ENCODE results near the gene RHOG. TPM values are rescaled to one million over a fixed set of nuclear protein-coding genes. Genes with fewer than 3 reads are reported as not detected.

Gene RHOG
- 100 to 1,000 TPM; 158 to 172 TPM for total RNA-seq

DNA sequence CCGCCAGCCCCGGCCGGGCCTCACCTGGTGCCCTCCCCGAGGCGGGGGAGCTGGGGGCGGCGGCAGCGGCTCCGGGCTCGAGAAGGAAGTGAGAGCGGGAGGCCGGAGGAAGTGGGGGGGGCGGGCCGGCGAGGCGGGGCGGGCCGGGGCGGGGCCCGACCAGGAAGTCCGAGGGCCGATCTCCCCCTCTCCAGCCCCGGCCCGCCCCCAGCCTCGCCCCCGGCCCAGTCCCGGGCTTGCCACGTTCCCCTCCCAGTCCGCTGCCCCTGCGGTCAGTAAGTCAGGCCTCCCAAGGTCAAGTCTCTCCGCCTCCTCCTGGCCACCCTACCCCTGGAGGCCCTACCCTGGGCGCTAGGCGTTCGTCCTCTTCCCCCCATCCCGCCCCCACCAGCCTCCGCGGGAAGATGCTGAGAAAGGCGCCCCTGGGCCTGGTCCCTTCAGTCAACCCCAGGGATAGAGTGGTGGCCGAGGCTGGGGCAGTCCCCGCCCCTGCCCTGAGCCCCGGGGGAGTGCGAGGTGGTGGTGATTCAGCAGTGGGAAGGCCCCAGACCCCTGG, at the start of gene RHOG:
Gene RHOG, minus strand, starts transcription at position 90 of the 556 bp plus-strand sequence. CDS start 12,821 bp downstream, outside the sequence.
- Mint-ChIP-seq H3K9me3 (no peaks in the 10 kb centered on the region), H3K27me3 (no peaks in the 10 kb centered on the region), H3K4me1 (peaks cover 56% of the 10 kb centered on the region), H3K27ac (peak within 1 kb of the TSS; percentile 99), H3K36me3 (ENCODE audit: low read depth) (peaks cover 25% of the 10 kb centered on the region), H3K4me3 (peak within 1 kb of the TSS; percentile 94)
- POLR2A ChIA-PET = interaction anchor here (0.9 to 1.3 kb wide), 3 partner anchors 13 to 106 kb away, joined by 3 to 5 read pairs (median 4); partner anchors contain the start of gene STIM1
- no peak for DNase-seq
- CTCF ChIA-PET = interaction anchor here (0.9 to 19.7 kb wide), 29 partner anchors 9 to 256 kb away, joined by 3 to 355 read pairs (median 4); partner anchors contain the start of genes PGAP2 and STIM1

GRCh38 chr11:3890014-3890413, 49.3 kb upstream of the RHOG start:
- Mint-ChIP-seq H3K27me3 (no peaks in the 10 kb centered on the region), H3K27ac (no peak overlapping the region), H3K4me3 (no peak overlapping the region), H3K4me1 (peaks cover 45% of the 10 kb centered on the region), H3K9me3 (peaks cover 6% of the 10 kb centered on the region), H3K36me3 (ENCODE audit: low read depth) (peaks cover 36% of the 10 kb centered on the region)
- DNase-seq = no peak
- POLR2A ChIA-PET = no interaction called here
- CTCF ChIA-PET = interaction anchor here (0.9 to 1.4 kb wide), 5 partner anchors 12 to 183 kb away, joined by 3 to 5 read pairs (median 3); partner anchors contain the start of gene STIM1

- Mint-ChIP-seq H3K36me3 (ENCODE audit: low read depth) (peaks cover 36% of the 10 kb centered on the region), H3K4me1 (peaks cover 43% of the 10 kb centered on the region), H3K9me3 (peaks cover 6% of the 10 kb centered on the region), H3K4me3 (no peak overlapping the region), H3K27ac (no peak overlapping the region), H3K27me3 (no peaks in the 10 kb centered on the region)
- ChIA-PET CTCF (interaction anchor here (1.4 to 1.6 kb wide), 2 partner anchors 16 to 34 kb away, joined by 3 to 4 read pairs; partner anchors contain the start of gene STIM1), POLR2A (no interaction called here)
- DNase-seq = no peak
Observed at GRCh38 chr11:3888876-3889275, 48.1 kb upstream of the RHOG start.

DNA sequence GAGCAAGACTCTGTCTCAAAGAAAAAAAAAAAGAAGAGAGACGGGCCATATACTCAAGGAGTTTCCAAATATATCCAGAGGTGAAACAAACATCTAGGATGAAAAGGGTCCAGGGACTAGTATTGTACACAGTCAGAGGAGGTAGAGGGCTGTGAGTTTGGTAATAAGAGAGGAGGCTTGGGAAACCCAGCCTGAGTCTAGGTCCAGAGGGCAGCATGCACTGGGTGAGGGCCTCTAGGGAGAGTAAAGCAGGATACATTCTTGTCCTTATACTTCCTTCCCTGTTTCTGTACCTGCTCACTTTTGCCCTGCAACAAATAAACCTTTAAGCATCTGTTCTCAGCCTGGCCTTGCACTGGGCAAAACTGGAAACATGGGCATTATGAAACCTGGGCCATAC, 46.2 kb upstream of the RHOG start:
- CTCF ChIA-PET = interaction anchor here (1.3 kb wide), 1 partner anchor 186 kb away, joined by 5 read pairs; no protein-coding TSS in a partner anchor
- Mint-ChIP-seq H3K4me1 (peaks cover 39% of the 10 kb centered on the region), H3K27me3 (no peaks in the 10 kb centered on the region), H3K4me3 (no peak overlapping the region), H3K36me3 (ENCODE audit: low read depth) (peaks cover 21% of the 10 kb centered on the region), H3K9me3 (no peaks in the 10 kb centered on the region), H3K27ac (no peak overlapping the region)
- POLR2A ChIA-PET = no interaction called here
- DNase-seq = no peak

DNA sequence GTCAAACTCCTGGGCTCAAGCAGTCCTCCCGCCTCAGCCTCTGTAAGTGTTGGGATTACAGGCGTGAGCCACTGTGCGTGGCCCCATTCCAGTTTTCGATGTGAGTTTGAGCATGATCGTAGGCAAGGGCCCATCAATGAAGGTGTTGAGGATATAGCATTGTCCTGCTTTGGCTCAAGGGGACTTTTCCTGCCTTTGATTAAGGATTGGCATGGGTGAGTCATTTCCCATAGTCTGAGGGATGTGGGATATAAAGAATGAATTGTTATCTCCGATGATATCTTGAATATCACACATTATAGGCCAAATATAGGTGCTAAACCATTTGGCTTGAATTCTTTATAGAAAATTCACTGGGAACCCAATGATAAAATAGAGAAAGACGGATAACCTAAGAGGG, 45.1 kb upstream of the RHOG start:
- POLR2A ChIA-PET = no interaction called here
- no peaks in the 10 kb centered on the region for H3K27me3 Mint-ChIP-seq

GRCh38 chr11:3882655-3883054, 41.9 kb upstream of the RHOG start:
- Mint-ChIP-seq H3K27ac (no peak overlapping the region), H3K9me3 (no peaks in the 10 kb centered on the region), H3K27me3 (no peaks in the 10 kb centered on the region), H3K36me3 (ENCODE audit: low read depth) (peaks cover 12% of the 10 kb centered on the region), H3K4me3 (no peak overlapping the region), H3K4me1 (peaks cover 55% of the 10 kb centered on the region)
- CTCF ChIA-PET = interaction anchor here (0.6 to 1.0 kb wide), 2 partner anchors 21 to 28 kb away, joined by 3 to 4 read pairs; partner anchors contain the start of gene STIM1
- POLR2A ChIA-PET = no interaction called here
- no peak for DNase-seq

More for the DNA sequence above, 45.1 kb upstream of the RHOG start:
- Mint-ChIP-seq H3K36me3 (ENCODE audit: low read depth) (peaks cover 18% of the 10 kb centered on the region), H3K4me3 (no peak overlapping the region), H3K27ac (no peak overlapping the region), H3K4me1 (peaks cover 43% of the 10 kb centered on the region), H3K9me3 (no peaks in the 10 kb centered on the region)
- no peak for DNase-seq
- CTCF ChIA-PET = interaction anchor here (1.1 kb wide), 1 partner anchor 12 kb away, joined by 3 read pairs; no protein-coding TSS in a partner anchor

- Mint-ChIP-seq H3K4me1 (peaks cover 64% of the 10 kb centered on the region), H3K36me3 (ENCODE audit: low read depth) (peaks cover 6% of the 10 kb centered on the region), H3K27ac (peak overlapping the region; percentile 61), H3K9me3 (no peaks in the 10 kb centered on the region), H3K27me3 (no peaks in the 10 kb centered on the region), H3K4me3 (no peak overlapping the region)
- DNase-seq = no peak
- ChIA-PET CTCF (interaction anchor here (1.1 to 2.1 kb wide), 3 partner anchors 13 to 187 kb away, joined by 3 to 6 read pairs (median 4); partner anchors contain the start of gene STIM1), POLR2A (no interaction called here)
Observed at GRCh38 chr11:3880724-3881123, 40.0 kb upstream of the RHOG start.

DNA sequence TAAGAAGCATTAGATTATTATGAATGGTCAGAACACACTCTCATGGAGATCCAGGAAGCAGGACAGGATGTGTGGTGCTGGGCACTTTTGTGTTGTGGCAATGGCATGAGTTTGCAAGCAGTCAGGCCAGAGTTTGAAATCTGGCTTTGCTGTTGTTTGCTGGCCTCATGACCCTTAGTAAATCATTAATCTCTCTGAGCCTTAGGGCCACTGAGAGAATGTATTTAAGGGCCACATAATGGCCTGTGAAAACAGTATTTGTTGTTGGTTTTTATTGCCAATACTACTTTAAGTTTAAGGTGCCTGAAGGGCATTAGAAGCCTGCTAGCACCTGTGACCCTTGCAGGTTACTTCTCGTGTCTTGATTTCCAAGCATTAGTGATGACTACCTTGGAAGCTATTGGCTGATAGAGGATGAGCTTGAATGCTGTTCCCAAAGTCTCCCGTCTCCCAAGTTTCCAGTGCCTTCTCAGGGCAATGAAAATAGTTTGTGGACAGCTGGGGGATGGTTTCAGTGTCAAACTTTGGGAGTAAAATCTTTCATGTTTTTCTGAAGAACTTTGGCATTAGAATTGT, 39.3 kb upstream of the RHOG start:
- H3K27ac Mint-ChIP-seq = peak overlapping the region; percentile 36
- DNase-seq = no peak
- H3K27me3 Mint-ChIP-seq = no peaks in the 10 kb centered on the region
- no peaks in the 10 kb centered on the region for H3K9me3 Mint-ChIP-seq
- peaks cover 6% of the 10 kb centered on the region for H3K36me3 Mint-ChIP-seq (ENCODE audit: low read depth)
- H3K4me3 Mint-ChIP-seq = no peak overlapping the region
- POLR2A ChIA-PET = no interaction called here
- CTCF ChIA-PET = interaction anchor here (2.1 kb wide), 1 partner anchor 12 kb away, joined by 4 read pairs; no protein-coding TSS in a partner anchor
- H3K4me1 Mint-ChIP-seq = peaks cover 64% of the 10 kb centered on the region

GRCh38 chr11:3879216-3879966, 38.6 kb upstream of the RHOG start:
- CTCF ChIA-PET = interaction anchor here (1.0 to 2.1 kb wide), 4 partner anchors 10 to 193 kb away, joined by 3 to 7 read pairs (median 4); no protein-coding TSS in a partner anchor
- Mint-ChIP-seq H3K4me3 (no peak overlapping the region), H3K36me3 (ENCODE audit: low read depth) (peaks cover 7% of the 10 kb centered on the region), H3K27ac (peak overlapping the region; percentile 4), H3K27me3 (no peaks in the 10 kb centered on the region), H3K9me3 (no peaks in the 10 kb centered on the region), H3K4me1 (peaks cover 68% of the 10 kb centered on the region)
- no peak for DNase-seq
- POLR2A ChIA-PET = no interaction called here

- Mint-ChIP-seq H3K9me3 (no peaks in the 10 kb centered on the region), H3K27me3 (no peaks in the 10 kb centered on the region), H3K4me1 (peaks cover 65% of the 10 kb centered on the region), H3K4me3 (no peak overlapping the region), H3K27ac (no peak overlapping the region), H3K36me3 (ENCODE audit: low read depth) (peaks cover 4% of the 10 kb centered on the region)
- ChIA-PET CTCF (interaction anchor here (0.9 to 2.0 kb wide), 6 partner anchors 8 to 194 kb away, joined by 3 to 8 read pairs (median 5); partner anchors contain the start of gene STIM1), POLR2A (no interaction called here)
- DNase-seq = no peak
Observed at GRCh38 chr11:3878258-3878584, 37.5 kb upstream of the RHOG start.

DNA sequence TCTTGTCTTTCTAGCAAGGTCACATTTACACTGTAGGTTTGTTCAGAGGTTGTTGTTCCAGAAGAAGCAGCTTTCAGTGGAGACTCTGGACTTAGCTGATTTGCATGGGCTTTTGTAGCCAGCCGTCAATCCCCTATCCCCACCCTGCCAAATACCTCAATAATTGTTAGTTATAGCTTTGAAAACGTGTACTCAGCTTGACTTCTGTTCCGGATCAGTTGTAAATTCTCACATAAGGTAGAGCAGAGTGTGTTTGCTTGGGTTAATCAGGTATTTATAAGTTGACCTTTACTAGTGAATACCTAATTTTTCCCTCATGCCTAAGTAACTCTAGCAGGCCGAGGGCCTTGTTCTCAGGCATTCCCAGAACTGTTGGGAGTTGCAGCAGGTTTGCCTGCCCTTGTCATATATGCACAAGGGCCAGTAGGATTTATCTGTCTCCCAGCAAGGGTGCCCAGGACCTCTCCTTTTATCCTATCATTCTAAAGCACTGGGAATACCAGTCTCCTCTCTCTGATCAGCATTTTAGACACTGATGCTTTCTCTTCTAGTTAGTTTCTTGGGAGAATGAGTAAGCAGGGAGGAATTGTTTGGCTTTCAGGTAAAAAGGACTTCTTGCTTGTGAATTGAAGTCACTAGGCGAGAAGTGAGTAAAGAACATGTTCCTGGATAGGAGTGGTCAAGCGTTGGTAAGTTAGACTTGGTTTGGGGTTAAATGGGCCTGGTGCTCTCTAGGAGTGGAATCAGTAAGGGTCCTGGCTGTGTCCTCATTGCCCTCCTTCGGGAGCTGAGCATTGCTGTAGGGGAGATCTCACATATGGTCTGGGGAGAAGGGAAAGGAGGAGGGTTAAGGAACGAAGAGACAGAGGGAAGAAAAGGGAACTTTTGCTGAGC, 36.9 kb upstream of the RHOG start:
- peaks cover 62% of the 10 kb centered on the region for H3K4me1 Mint-ChIP-seq
- ChIA-PET POLR2A (no interaction called here), CTCF (interaction anchor here (0.9 to 2.0 kb wide), 6 partner anchors 8 to 195 kb away, joined by 3 to 8 read pairs (median 5); partner anchors contain the start of gene STIM1)
- H3K4me3 Mint-ChIP-seq = no peak overlapping the region
- H3K27ac Mint-ChIP-seq = no peak overlapping the region
- peaks cover 6% of the 10 kb centered on the region for H3K36me3 Mint-ChIP-seq (ENCODE audit: low read depth)
- H3K27me3 Mint-ChIP-seq = no peaks in the 10 kb centered on the region
- no peaks in the 10 kb centered on the region for H3K9me3 Mint-ChIP-seq
- DNase-seq = no peak

- peaks cover 64% of the 10 kb centered on the region for H3K4me1 Mint-ChIP-seq
- POLR2A ChIA-PET = no interaction called here
Observed at GRCh38 chr11:3876613-3877012, 35.9 kb upstream of the RHOG start.

More at GRCh38 chr11:3876613-3877012, 35.9 kb upstream of the RHOG start:
- DNase-seq = no peak
- H3K36me3 Mint-ChIP-seq (ENCODE audit: low read depth) = peaks cover 11% of the 10 kb centered on the region
- H3K27me3 Mint-ChIP-seq = no peaks in the 10 kb centered on the region
- H3K9me3 Mint-ChIP-seq = no peaks in the 10 kb centered on the region
- CTCF ChIA-PET = interaction anchor here (0.9 to 2.0 kb wide), 2 partner anchors 9 to 22 kb away, joined by 4 to 8 read pairs; partner anchors contain the start of gene STIM1
- no peak overlapping the region for H3K4me3 Mint-ChIP-seq
- H3K27ac Mint-ChIP-seq = no peak overlapping the region

Data from activated CD4-positive, alpha-beta T cell treated with anti-CD3 and anti-CD28 coated beads, Interleukin-2, amount 10 ng/mL, durations not matched to agents 7 days and 5 days (primary cell).